ENCODE data around the gene THAP10. TPM values are rescaled to one million over a fixed set of nuclear protein-coding genes. Genes with fewer than 3 reads are reported as not detected.

Gene THAP10
- total RNA-seq, 5 donors from 2014 or later (not counting 1 experiment from before 2014, with no cell fraction given), result 0.33 TPM; not detected in 3

DNA sequence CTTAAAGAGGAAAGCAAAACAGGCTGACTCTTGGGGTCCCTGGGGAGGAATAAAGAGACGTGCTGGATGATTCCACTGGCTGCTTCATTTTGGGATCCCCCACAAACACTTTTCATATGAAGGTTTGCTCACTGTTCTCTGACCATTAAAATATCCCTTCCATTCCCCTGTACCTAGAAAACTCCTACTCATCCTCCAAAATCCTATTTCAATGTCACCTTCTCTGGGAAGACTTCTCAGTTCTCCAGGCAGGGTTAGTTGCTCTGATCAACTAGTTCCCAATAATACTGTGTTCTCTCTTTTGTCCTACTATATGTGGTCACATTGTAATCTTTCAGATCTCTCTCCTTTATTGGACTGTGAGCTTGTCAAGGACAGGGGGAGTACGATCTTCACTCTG, 57.2 kb downstream of the THAP10 start:
- H3K4me3 Mint-ChIP-seq, result no peak overlapping the region
- CTCF ChIA-PET, result no interaction called here

DNA sequence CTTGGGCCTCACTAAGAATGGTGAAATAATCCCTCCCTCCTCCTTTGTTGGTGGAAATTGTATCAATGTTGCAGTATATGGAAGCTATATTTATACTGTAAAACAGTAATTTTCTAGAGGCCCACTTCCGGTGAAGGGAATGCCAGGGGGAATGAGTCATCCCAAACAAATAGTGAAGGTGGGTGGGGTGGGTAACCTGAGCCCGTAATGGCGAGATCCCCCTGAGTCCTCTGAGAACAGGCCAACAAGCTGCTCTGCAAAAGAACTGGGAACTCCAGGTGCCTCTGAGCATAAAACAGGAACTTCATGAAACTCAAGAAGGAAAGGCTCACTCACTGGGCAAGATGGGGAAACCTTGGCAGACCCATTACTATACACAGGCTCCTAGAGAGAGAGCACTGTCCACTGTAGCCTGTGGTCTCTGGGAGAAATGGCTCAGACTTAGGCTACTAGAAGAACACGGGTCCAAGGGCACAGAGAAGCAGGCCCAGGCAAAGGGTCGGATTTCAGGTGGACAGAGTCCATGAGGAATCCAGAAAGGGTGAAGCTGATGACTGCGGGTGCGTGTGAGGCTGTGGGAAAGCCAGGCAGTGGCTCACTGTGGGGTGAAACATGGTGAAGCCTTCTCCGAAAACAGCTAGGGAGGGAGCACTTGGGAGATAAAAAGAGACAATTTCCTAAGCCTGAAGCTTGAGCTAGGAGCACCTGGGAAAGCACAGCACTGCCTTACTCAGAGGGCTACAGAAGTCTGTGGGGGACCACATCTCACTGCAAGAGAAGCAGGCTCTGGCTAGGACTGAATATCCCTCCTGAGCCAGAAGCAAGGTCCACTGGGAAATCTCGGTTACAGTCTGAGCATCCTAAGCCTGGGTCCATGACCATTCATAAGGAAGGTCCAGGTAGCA, 58.1 kb downstream of the THAP10 start:
- no peak overlapping the region for H3K27ac ChIP-seq (ENCODE audit: low read length)
- H3K27me3 ChIP-seq (replicated peaks in 1 of 2; ENCODE audit: control insufficient read depth in 2 of 2, extremely low read depth in 1 of 2, insufficient read depth in 2 of 2, low read length in 1 of 2), result peaks cover 0 to 9% of the 10 kb centered on the region in 2 experiments
- CTCF ChIA-PET, result no interaction called here
- H3K9me3 ChIP-seq, result no peaks in the 10 kb centered on the region
- Mint-ChIP-seq H3K36me3 (no peaks in the 10 kb centered on the region), H3K27me3 (peaks cover 9 to 15% of the 10 kb centered on the region in 2 donors), H3K4me1 (no peaks in the 10 kb centered on the region), H3K4me3 (no peak overlapping the region), H3K27ac (no peak overlapping the region), H3K9me3 (no peaks in the 10 kb centered on the region)
- no peaks in the 10 kb centered on the region for H3K4me1 ChIP-seq (ENCODE audit: control insufficient read depth in 1 of 2, extremely low read depth in 1 of 2, insufficient read depth in 2 of 2, low read length in 2 of 2)
- H3K36me3 ChIP-seq (ENCODE audit: control insufficient read depth in 2 of 2, extremely low read depth in 1 of 2, insufficient read depth in 1 of 2, low read length in 1 of 2), result no peaks in the 10 kb centered on the region
- ATAC-seq (replicated peaks in 1 of 4), result no peak
- POLR2A ChIA-PET, result no interaction called here
- no peak for DNase-seq
- H3K4me3 ChIP-seq (ENCODE audit: control insufficient read depth in 1 of 2, extremely low read depth in 1 of 2, low read length in 1 of 2), result no peak overlapping the region
- WGBS (ENCODE audit: insufficient coverage), result 51% methylated on average over 8 of the region's 9 CpGs

More for the DNA sequence above, 57.2 kb downstream of the THAP10 start:
- no peaks in the 10 kb centered on the region for H3K36me3 Mint-ChIP-seq
- 75% methylated on average over 1 of the region's 2 CpGs for WGBS (ENCODE audit: insufficient coverage)
- no peaks in the 10 kb centered on the region for H3K9me3 Mint-ChIP-seq
- peaks cover 0 to 8% of the 10 kb centered on the region in 2 donors for H3K27me3 Mint-ChIP-seq
- no peaks in the 10 kb centered on the region for H3K4me1 ChIP-seq (ENCODE audit: control insufficient read depth in 1 of 2, extremely low read depth in 1 of 2, insufficient read depth in 2 of 2, low read length in 2 of 2)
- ATAC-seq (replicated peaks in 1 of 4) (no peak), DNase-seq (no peak)
- no peak overlapping the region for H3K4me3 ChIP-seq (ENCODE audit: control insufficient read depth in 1 of 2, extremely low read depth in 1 of 2, low read length in 1 of 2)
- H3K9me3 ChIP-seq, result no peaks in the 10 kb centered on the region
- peaks cover 0 to 9% of the 10 kb centered on the region in 2 experiments for H3K27me3 ChIP-seq (replicated peaks in 1 of 2; ENCODE audit: control insufficient read depth in 2 of 2, extremely low read depth in 1 of 2, insufficient read depth in 2 of 2, low read length in 1 of 2)
- POLR2A ChIA-PET, result no interaction called here
- H3K4me1 Mint-ChIP-seq, result no peaks in the 10 kb centered on the region
- no peak overlapping the region for H3K27ac ChIP-seq (ENCODE audit: low read length)
- no peaks in the 10 kb centered on the region for H3K36me3 ChIP-seq (ENCODE audit: control insufficient read depth in 2 of 2, extremely low read depth in 1 of 2, insufficient read depth in 1 of 2, low read length in 1 of 2)
- no peak overlapping the region for H3K27ac Mint-ChIP-seq

DNA sequence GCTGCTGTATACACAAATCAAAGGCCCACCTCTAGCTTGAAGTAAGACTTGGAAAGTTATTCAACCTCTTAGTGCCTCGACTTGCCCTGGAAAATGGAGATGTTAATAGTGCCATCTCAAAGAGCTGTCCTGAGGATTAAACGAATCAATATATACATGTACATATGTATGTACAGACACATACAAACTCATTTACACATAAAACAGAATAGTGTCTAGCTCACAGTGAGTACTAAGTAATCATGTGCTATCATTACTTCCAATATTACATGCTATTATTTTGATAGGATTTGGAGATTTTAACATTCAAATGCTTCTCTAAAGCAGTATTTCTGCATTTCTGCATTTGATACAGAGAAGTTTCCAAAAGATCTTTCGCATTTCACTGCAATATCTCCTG, 58.8 kb downstream of the THAP10 start:
- peaks cover 0 to 13% of the 10 kb centered on the region in 2 experiments for H3K27me3 ChIP-seq (replicated peaks in 1 of 2; ENCODE audit: control insufficient read depth in 2 of 2, extremely low read depth in 1 of 2, insufficient read depth in 2 of 2, low read length in 1 of 2)
- no peak overlapping the region for H3K27ac ChIP-seq (ENCODE audit: low read length)
- no peak overlapping the region for H3K4me3 ChIP-seq (ENCODE audit: control insufficient read depth in 1 of 2, extremely low read depth in 1 of 2, low read length in 1 of 2)
- Mint-ChIP-seq H3K27me3 (peaks cover 9 to 15% of the 10 kb centered on the region in 2 donors), H3K36me3 (no peaks in the 10 kb centered on the region), H3K4me1 (no peaks in the 10 kb centered on the region), H3K27ac (no peak overlapping the region), H3K4me3 (no peak overlapping the region), H3K9me3 (no peaks in the 10 kb centered on the region)
- no peak for ATAC-seq (replicated peaks in 1 of 4)
- H3K4me1 ChIP-seq (ENCODE audit: control insufficient read depth in 1 of 2, extremely low read depth in 1 of 2, insufficient read depth in 2 of 2, low read length in 2 of 2), result no peaks in the 10 kb centered on the region
- no CpG with 5 or more reads among the region's 3 CpGs for WGBS (ENCODE audit: insufficient coverage)
- POLR2A ChIA-PET, result no interaction called here
- no peaks in the 10 kb centered on the region for H3K36me3 ChIP-seq (ENCODE audit: control insufficient read depth in 2 of 2, extremely low read depth in 1 of 2, insufficient read depth in 1 of 2, low read length in 1 of 2)
- DNase-seq, result no peak
- CTCF ChIA-PET, result no interaction called here
- no peaks in the 10 kb centered on the region for H3K9me3 ChIP-seq

DNA sequence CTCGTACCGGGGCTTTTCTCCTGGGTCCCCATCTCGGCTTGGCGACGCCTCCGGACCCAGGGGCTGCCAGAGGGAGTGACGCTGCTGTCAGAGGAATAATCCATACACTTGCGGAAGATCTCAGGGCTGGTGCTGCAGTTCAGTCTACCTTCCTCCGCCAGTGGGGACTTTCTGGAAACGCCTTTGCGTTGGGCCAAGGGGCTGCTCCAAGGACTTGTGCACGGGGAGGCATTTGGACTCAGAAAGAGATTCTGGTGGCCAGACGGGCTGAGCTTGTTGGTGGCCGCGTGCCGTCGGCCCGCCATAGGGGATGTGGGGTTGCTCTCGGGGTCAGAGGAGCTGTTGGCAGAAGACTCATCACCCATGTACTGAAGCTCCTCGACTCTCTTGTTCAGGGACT, 60.1 kb downstream of the THAP10 start:
- Mint-ChIP-seq H3K4me3 (no peak overlapping the region), H3K36me3 (no peaks in the 10 kb centered on the region), H3K27ac (no peak overlapping the region), H3K9me3 (no peaks in the 10 kb centered on the region), H3K27me3 (peaks cover 11 to 15% of the 10 kb centered on the region in 2 donors), H3K4me1 (no peaks in the 10 kb centered on the region)
- CTCF ChIA-PET, result no interaction called here
- ATAC-seq (replicated peaks in 1 of 4) (no peak), DNase-seq (no peak)
- WGBS (ENCODE audit: insufficient coverage), result 89% methylated on average over 20 of the region's 20 CpGs
- Histone ChIP-seq H3K27me3 (replicated peaks in 1 of 2; ENCODE audit: control insufficient read depth in 2 of 2, extremely low read depth in 1 of 2, insufficient read depth in 2 of 2, low read length in 1 of 2) (peaks cover 0 to 19% of the 10 kb centered on the region in 2 experiments), H3K4me3 (ENCODE audit: control insufficient read depth in 1 of 2, extremely low read depth in 1 of 2, low read length in 1 of 2) (no peak overlapping the region), H3K9me3 (no peaks in the 10 kb centered on the region), H3K27ac (ENCODE audit: low read length) (no peak overlapping the region), H3K4me1 (ENCODE audit: control insufficient read depth in 1 of 2, extremely low read depth in 1 of 2, insufficient read depth in 2 of 2, low read length in 2 of 2) (no peaks in the 10 kb centered on the region), H3K36me3 (ENCODE audit: control insufficient read depth in 2 of 2, extremely low read depth in 1 of 2, insufficient read depth in 1 of 2, low read length in 1 of 2) (no peaks in the 10 kb centered on the region)
- POLR2A ChIA-PET, result no interaction called here

Other genes starting within 250 kb of the THAP10 start
- gene UACA, start 128.9 kb downstream of the THAP10 start, total RNA-seq, result 1 to 10 TPM in 1 of 5 donors, under 1 TPM in 4; 0.08 to 1.3 (median 0.70) TPM
- under 1 TPM in 2 of 5 donors, not detected in 3; 0.41 to 0.49 TPM for gene LARP6, start 38.3 kb downstream of the THAP10 start, total RNA-seq
- under 1 TPM in 4 of 5 donors, not detected in 1; 0.16 to 0.77 (median 0.51) TPM for gene LRRC49, start 393 bp upstream of the THAP10 start, total RNA-seq
- gene THSD4, start 223.0 kb upstream of the THAP10 start, total RNA-seq, result under 1 TPM in 3 of 5 donors, not detected in 2; 0.03 to 0.23 (median 0.18) TPM